Fibroblast of the aortic adventitia (primary cell): Measurements from ENCODE around the gene COQ10A. TPM values are rescaled to one million over a fixed set of nuclear protein-coding genes. Genes with fewer than 3 reads are reported as not detected.

Experiments
- DNase-seq: peaks from one replicate; pipeline ENCODE4 v3.0.0-alpha.2; 2010; ENCODE audit warnings: low read depth
- H3K4me3 ChIP-seq: 2 replicates; pipeline ENCODE4 v1.5.1; 2011; ENCODE audit warnings: low read depth, mild to moderate bottlenecking, control low read depth, low read length, moderate library complexity
- total RNA-seq: library from RNA; depleted of rRNA; stranded (reverse); fragments of >200 nt; gene quantifications from 2 replicates; pipeline ENCODE4 v1.2.3, GENCODE V29; 2012; ENCODE audit warnings: low replicate concordance
- TF ChIP-seq, protein P1 (sequence below): IDR thresholded peaks from 2 replicates; pipeline ENCODE4 v1.5.1; 2011; ENCODE audit warnings: mild to moderate bottlenecking, low read length, control low read depth, inconsistent platforms; ENCODE audit not compliant: insufficient read depth

COQ10A gene
- total RNA-seq, 1 donor: 8.0 TPM

DNA sequence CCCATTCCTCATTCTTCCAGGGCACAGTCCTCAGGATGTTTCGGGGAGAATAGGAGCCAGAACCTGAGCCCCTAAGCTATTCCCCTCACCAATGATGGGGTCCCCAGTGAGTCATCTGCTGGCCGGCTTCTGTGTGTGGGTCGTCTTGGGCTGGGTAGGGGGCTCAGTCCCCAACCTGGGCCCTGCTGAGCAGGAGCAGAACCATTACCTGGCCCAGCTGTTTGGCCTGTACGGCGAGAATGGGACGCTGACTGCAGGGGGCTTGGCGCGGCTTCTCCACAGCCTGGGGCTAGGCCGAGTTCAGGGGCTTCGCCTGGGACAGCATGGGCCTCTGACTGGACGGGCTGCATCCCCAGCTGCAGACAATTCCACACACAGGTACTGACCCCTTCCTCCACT lies 35.6 kb upstream of the COQ10A start:
- H3K4me3 ChIP-seq: no peak overlapping the region
- DNase-seq: no peak
- TF ChIP-seq, protein P1, sequence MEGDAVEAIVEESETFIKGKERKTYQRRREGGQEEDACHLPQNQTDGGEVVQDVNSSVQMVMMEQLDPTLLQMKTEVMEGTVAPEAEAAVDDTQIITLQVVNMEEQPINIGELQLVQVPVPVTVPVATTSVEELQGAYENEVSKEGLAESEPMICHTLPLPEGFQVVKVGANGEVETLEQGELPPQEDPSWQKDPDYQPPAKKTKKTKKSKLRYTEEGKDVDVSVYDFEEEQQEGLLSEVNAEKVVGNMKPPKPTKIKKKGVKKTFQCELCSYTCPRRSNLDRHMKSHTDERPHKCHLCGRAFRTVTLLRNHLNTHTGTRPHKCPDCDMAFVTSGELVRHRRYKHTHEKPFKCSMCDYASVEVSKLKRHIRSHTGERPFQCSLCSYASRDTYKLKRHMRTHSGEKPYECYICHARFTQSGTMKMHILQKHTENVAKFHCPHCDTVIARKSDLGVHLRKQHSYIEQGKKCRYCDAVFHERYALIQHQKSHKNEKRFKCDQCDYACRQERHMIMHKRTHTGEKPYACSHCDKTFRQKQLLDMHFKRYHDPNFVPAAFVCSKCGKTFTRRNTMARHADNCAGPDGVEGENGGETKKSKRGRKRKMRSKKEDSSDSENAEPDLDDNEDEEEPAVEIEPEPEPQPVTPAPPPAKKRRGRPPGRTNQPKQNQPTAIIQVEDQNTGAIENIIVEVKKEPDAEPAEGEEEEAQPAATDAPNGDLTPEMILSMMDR: no peak

DNA sequence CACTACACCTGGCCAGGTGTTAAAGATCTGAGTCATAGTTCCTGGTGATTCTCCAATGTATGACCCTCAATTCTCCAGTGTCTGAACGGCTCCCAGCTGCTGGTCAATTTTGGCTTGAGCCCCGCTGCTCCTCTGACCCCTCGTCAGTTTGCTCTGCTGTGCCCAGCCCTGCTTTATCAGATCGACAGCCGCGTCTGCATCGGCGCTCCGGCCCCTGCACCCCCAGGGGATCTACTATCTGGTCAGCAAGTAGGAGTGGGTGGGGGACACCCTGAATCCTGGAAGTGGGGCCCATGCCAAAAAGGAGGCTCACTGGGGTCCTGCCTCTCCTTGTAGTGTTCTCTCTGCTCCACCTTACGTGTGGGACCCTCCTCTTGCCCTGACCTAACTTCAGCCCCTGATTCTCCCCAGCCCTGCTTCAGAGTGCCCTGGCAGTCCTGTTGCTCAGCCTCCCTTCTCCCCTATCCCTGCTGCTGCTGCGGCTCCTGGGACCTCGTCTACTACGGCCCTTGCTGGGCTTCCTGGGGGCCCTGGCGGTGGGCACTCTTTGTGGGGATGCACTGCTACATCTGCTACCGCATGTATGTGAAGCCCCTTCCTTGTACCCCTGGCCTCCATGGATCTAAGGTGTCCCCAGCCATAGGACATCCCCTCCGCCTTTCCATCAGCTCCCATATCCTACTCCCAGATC lies 31.9 kb upstream of the COQ10A start:
- no peak overlapping the region for H3K4me3 ChIP-seq
- DNase-seq: no peak
- TF ChIP-seq, protein P1: no peak

DNA sequence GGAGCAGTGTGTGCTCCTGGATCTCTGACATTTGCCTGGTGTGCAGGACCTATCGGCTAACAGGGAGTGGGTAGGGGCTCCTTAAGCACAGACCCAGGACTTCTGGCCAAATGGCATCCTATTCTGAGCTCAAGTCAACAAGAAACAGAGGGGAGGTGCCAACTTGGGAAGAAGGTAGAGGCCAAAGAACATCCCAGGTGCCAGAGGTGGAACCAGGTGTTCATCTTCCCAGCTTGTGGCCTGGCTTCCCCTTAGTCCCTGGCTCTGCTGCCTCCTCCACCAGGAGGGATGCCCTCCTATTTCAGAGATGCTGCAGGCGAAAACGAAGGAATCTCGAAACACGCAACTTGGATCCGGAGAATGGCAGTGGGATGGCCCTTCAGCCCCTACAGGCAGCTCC lies 30.7 kb upstream of the COQ10A start:
- no peak for DNase-seq
- TF ChIP-seq, protein P1: no peak
- no peak overlapping the region for H3K4me3 ChIP-seq

DNA sequence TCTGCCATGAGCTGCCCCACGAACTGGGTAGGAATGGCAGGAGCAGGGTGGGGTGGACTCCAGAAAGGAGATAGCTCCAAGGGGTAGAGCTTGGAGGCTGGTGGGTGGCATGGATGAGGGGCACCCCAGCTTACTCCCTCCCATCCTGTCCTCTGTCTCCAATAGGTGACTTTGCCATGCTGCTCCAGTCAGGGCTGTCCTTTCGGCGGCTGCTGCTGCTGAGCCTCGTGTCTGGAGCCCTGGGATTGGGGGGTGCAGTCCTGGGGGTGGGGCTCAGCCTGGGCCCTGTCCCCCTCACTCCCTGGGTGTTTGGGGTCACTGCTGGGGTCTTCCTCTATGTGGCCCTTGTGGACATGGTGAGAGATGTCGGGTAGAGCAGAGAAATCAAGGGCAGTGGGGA lies 29.8 kb upstream of the COQ10A start:
- no peak for DNase-seq
- no peak overlapping the region for H3K4me3 ChIP-seq
- TF ChIP-seq, protein P1: no peak

DNA sequence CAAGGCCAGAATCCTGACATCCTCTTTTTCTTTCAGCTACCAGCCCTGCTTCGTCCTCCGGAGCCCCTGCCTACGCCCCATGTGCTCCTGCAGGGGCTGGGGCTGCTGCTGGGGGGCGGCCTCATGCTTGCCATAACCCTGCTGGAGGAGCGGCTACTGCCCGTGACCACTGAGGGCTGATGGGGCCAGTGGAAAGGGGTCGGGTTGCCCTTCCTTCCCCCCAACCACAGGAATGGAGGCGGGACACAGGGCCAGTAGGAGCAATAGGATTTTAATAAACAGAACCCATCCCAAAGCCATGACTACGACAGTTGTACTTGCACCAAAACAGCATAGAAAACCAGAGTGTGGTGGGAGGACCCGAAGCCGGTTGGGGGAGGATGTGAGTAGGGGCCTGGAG lies 29.2 kb upstream of the COQ10A start:
- TF ChIP-seq, protein P1: no peak
- no peak for DNase-seq
- no peak overlapping the region for H3K4me3 ChIP-seq

DNA sequence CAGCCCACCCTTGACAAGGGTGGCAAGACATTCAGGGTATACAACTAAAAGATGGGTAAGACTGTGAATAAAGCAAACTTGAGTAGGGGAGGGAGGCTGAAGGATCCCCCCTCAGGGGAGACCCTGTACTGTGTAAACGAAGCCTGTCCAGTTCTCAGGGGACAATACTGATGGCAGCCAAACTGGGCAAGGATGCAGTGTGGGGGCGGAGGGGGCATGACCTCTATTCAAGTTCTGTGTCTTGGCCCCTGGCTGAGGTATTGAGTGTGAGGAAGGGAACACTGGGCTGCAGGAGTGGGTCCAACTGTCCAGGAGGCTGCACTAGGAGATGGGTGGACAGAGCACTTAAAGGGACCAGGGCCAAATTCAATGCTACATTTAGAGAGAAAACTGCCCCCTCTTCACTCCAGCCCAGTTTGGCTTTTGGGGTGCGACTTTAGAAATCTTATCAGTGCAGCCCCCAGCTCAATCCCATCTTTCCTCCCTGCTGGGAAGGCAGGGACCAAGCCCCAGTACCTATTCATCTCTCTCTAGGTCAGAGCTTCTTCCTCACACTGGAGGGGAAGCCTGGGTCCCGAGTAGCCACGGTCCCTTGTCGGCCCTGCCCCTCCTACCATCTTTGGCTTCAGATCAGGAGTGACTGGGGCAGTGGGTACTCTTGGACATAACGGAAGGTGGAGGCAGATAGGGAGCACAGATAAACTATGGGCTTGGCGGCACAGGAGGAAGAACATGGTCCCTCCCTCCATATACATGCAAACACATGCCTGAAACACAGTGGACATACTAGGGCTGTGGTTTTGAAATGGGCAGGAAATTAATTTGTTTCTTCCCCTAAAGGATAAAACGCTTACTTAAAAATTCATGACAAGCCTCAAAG lies 25.1 kb upstream of the COQ10A start:
- no peak for DNase-seq
- no peak overlapping the region for H3K4me3 ChIP-seq
- TF ChIP-seq, protein P1: no peak
